ENCODE results near the gene BTBD9. TPM values are rescaled to one million over a fixed set of nuclear protein-coding genes. Genes with fewer than 3 reads are reported as not detected.

BTBD9 gene
- total RNA-seq, 1 donor from 2014 or later: 10.3 TPM

GRCh38 chr6:38192011-38192410, 447.7 kb downstream of the BTBD9 start:
- H3K4me1 ChIP-seq (ENCODE audit: insufficient read depth, low read length): no peaks in the 10 kb centered on the region

GRCh38 chr6:38191418-38191817, 448.3 kb downstream of the BTBD9 start:
- Histone ChIP-seq H4K20me1 (ENCODE audit: insufficient read depth, low read length) (no peaks in the 10 kb centered on the region), H3K36me3 (ENCODE audit: insufficient read depth, low read length) (no peaks in the 10 kb centered on the region), H3K27me3 (ENCODE audit: insufficient read depth, low read length) (no peaks in the 10 kb centered on the region), H3K79me2 (ENCODE audit: insufficient read depth, low read length) (no peaks in the 10 kb centered on the region), H2AFZ (ENCODE audit: low read depth, low read length) (no peak overlapping the region), H3K4me2 (ENCODE audit: low read length) (no peak overlapping the region), H3K4me3 (ENCODE audit: insufficient read depth, low read depth, low read length) (no peak overlapping the region), H3K9me3 (ENCODE audit: insufficient read depth, low read depth, low read length) (no peaks in the 10 kb centered on the region), H3K9ac (ENCODE audit: low read length) (no peak overlapping the region), H3K27ac (ENCODE audit: low read depth, low read length) (no peak overlapping the region), H3K4me1 (ENCODE audit: insufficient read depth, low read length) (no peaks in the 10 kb centered on the region)
- FAIRE-seq (no peak), DNase-seq (ENCODE audit: low read depth) (no peak)
- H3K27ac Mint-ChIP-seq (ENCODE audit: unreplicated experiment): no peak overlapping the region
- H3K4me1 Mint-ChIP-seq (ENCODE audit: low read depth, unreplicated experiment): no peaks in the 10 kb centered on the region
- H3K27me3 Mint-ChIP-seq (ENCODE audit: low read depth, unreplicated experiment): peaks cover 9% of the 10 kb centered on the region
- H3K9me3 Mint-ChIP-seq (ENCODE audit: unreplicated experiment): peaks cover 5% of the 10 kb centered on the region
- H3K4me3 Mint-ChIP-seq (ENCODE audit: unreplicated experiment): no peak overlapping the region
- H3K36me3 Mint-ChIP-seq (ENCODE audit: low read depth, unreplicated experiment): peaks cover 11% of the 10 kb centered on the region
- TF ChIP-seq EZH2 (IDR thresholded peaks at IDR 0.05; ENCODE audit: insufficient read depth, low read length): no peak
- TF ChIP-seq CTCF (IDR thresholded peaks at IDR 0.05; ENCODE audit: insufficient read depth, low read depth, low read length): no peak

More at GRCh38 chr6:38192011-38192410, 447.7 kb downstream of the BTBD9 start:
- no peak overlapping the region for H2AFZ ChIP-seq (ENCODE audit: low read depth, low read length)
- Mint-ChIP-seq H3K9me3 (ENCODE audit: unreplicated experiment) (peaks cover 4% of the 10 kb centered on the region), H3K27me3 (ENCODE audit: low read depth, unreplicated experiment) (peaks cover 8% of the 10 kb centered on the region), H3K4me1 (ENCODE audit: low read depth, unreplicated experiment) (no peaks in the 10 kb centered on the region), H3K36me3 (ENCODE audit: low read depth, unreplicated experiment) (peaks cover 11% of the 10 kb centered on the region), H3K4me3 (ENCODE audit: unreplicated experiment) (no peak overlapping the region), H3K27ac (ENCODE audit: unreplicated experiment) (no peak overlapping the region)
- no peaks in the 10 kb centered on the region for H3K36me3 ChIP-seq (ENCODE audit: insufficient read depth, low read length)
- TF ChIP-seq EZH2 (IDR thresholded peaks at IDR 0.05; ENCODE audit: insufficient read depth, low read length) (no peak), CTCF (IDR thresholded peaks at IDR 0.05; ENCODE audit: insufficient read depth, low read depth, low read length) (no peak)
- H3K4me3 ChIP-seq (ENCODE audit: insufficient read depth, low read depth, low read length): no peak overlapping the region
- no peak overlapping the region for H3K4me2 ChIP-seq (ENCODE audit: low read length)
- no peak overlapping the region for H3K9ac ChIP-seq (ENCODE audit: low read length)
- FAIRE-seq: no peak
- no peak overlapping the region for H3K27ac ChIP-seq (ENCODE audit: low read depth, low read length)
- H4K20me1 ChIP-seq (ENCODE audit: insufficient read depth, low read length): no peaks in the 10 kb centered on the region
- H3K27me3 ChIP-seq (ENCODE audit: insufficient read depth, low read length): no peaks in the 10 kb centered on the region
- H3K9me3 ChIP-seq (ENCODE audit: insufficient read depth, low read depth, low read length): no peaks in the 10 kb centered on the region
- DNase-seq (ENCODE audit: low read depth): no peak
- no peaks in the 10 kb centered on the region for H3K79me2 ChIP-seq (ENCODE audit: insufficient read depth, low read length)

GRCh38 chr6:38188677-38189335, 450.9 kb downstream of the BTBD9 start:
- Histone ChIP-seq H3K27ac (ENCODE audit: low read depth, low read length) (no peak overlapping the region), H3K36me3 (ENCODE audit: insufficient read depth, low read length) (no peaks in the 10 kb centered on the region), H3K9me3 (ENCODE audit: insufficient read depth, low read depth, low read length) (no peaks in the 10 kb centered on the region), H2AFZ (ENCODE audit: low read depth, low read length) (no peak overlapping the region), H3K4me1 (ENCODE audit: insufficient read depth, low read length) (no peaks in the 10 kb centered on the region), H3K27me3 (ENCODE audit: insufficient read depth, low read length) (no peaks in the 10 kb centered on the region), H3K9ac (ENCODE audit: low read length) (no peak overlapping the region), H4K20me1 (ENCODE audit: insufficient read depth, low read length) (no peaks in the 10 kb centered on the region), H3K4me2 (ENCODE audit: low read length) (no peak overlapping the region), H3K79me2 (ENCODE audit: insufficient read depth, low read length) (no peaks in the 10 kb centered on the region), H3K4me3 (ENCODE audit: insufficient read depth, low read depth, low read length) (no peak overlapping the region)
- TF ChIP-seq EZH2 (IDR thresholded peaks at IDR 0.05; ENCODE audit: insufficient read depth, low read length): no peak
- TF ChIP-seq CTCF (IDR thresholded peaks at IDR 0.05; ENCODE audit: insufficient read depth, low read depth, low read length): no peak
- H3K36me3 Mint-ChIP-seq (ENCODE audit: low read depth, unreplicated experiment): peaks cover 13% of the 10 kb centered on the region
- H3K9me3 Mint-ChIP-seq (ENCODE audit: unreplicated experiment): peaks cover 5% of the 10 kb centered on the region
- DNase-seq (ENCODE audit: low read depth): no peak
- no peak overlapping the region for H3K4me3 Mint-ChIP-seq (ENCODE audit: unreplicated experiment)
- H3K27me3 Mint-ChIP-seq (ENCODE audit: low read depth, unreplicated experiment): peaks cover 9% of the 10 kb centered on the region
- FAIRE-seq: no peak
- no peaks in the 10 kb centered on the region for H3K4me1 Mint-ChIP-seq (ENCODE audit: low read depth, unreplicated experiment)
- H3K27ac Mint-ChIP-seq (ENCODE audit: unreplicated experiment): no peak overlapping the region
